Measurements from ENCODE around the gene SLC17A5.

DNA sequence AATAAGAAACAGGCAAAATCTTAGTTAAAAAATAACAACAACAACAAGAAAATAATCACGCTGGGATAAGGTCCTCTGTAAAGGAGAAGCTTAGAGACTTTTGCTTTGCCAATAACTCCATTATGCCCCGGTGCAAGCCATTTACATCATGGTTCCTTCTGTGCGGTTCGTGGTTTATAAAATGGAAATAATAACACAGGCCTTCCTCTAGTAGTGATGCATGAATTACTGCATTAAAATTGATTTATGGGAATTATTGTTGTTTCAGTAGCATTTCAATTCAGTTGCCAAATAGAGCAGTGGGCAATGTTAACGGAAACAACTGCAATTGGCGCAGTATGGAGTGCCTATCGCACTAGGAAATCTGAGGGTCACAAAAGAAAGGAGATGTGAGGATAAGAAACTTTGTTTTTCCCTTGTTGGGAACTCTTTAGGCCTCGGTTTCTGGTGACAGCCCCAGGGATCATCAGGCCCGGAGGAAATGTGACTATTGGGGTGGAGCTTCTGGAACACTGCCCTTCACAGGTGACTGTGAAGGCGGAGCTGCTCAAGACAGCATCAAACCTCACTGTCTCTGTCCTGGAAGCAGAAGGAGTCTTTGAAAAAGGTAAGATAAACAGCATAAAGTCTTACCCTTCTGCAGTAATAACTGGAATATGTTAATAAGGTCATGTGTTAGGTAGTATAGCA is 43.3 kb upstream of the SLC17A5 start:
- TF ChIP-seq CTCF (IDR thresholded peaks at IDR 0.05; ENCODE audit: borderline replicate concordance, extremely low read depth, low read length, poor library complexity, severe bottlenecking) (no peak), EZH2 (IDR thresholded peaks at IDR 0.05; ENCODE audit: borderline replicate concordance, low read depth, low read length, severe bottlenecking) (no peak)
